H1 (cell line): ENCODE results near the gene SH3BP2. TPM values are rescaled to one million over a fixed set of nuclear protein-coding genes. Genes with fewer than 3 reads are reported as not detected.

Experiments used
- CTCF ChIA-PET: fragments of 300-600 bp; sonication (Branson Sonifier 250); formaldehyde crosslinking; loops from one replicate; lab custom pipeline; 2021; ENCODE audit not compliant: partially characterized antibody; lab: Charles Lee
- POLR2A ChIA-PET: fragments of 300-600 bp; sonication (Branson Sonifier 250); formaldehyde crosslinking; loops from one replicate; lab custom pipeline; 2021; ENCODE audit warnings: inconsistent platforms; ENCODE audit not compliant: partially characterized antibody; lab: Charles Lee
- DNase-seq, 2 experiments: peaks; one replicate each; pipeline versions ENCODE4 v3.0.0 to v3.0.0-alpha.2; 2010 to 2022; ENCODE audit warnings: low spot score in 2 of 2, low read depth in 1 of 2, mixed read lengths in 1 of 2
- FAIRE-seq: peaks from 2 replicates; lab custom pipeline; 2011; peaks lifted over from hg19 to GRCh38; lab: Jason Lieb, UNC
- H2AFZ ChIP-seq: 2 replicates; pipeline ENCODE4 v1.8.1; 2012; ENCODE audit warnings: low read length, inconsistent platforms
- H2AK5ac ChIP-seq: 2 replicates; pipeline ENCODE4 v1.6.1; 2013; ENCODE audit warnings: low read depth, low read length
- H2BK120ac ChIP-seq: replicated peaks from 2 replicates; pipeline ENCODE3; 2013; ENCODE audit warnings: low read depth, low read length, inconsistent platforms
- H2BK12ac ChIP-seq: 2 replicates; pipeline ENCODE4 v1.6.1; 2013; ENCODE audit warnings: low read depth, low read length
- H2BK15ac ChIP-seq: 2 replicates; pipeline ENCODE4 v1.6.1; 2013; ENCODE audit warnings: low read length
- H2BK20ac ChIP-seq: 2 replicates; pipeline ENCODE4 v1.6.1; 2013; ENCODE audit warnings: low read length
- H2BK5ac ChIP-seq: 2 replicates; pipeline ENCODE4 v1.6.1; 2013; ENCODE audit warnings: low read depth, low read length
- H3K14ac ChIP-seq: 2 replicates; pipeline ENCODE4 v1.6.1; 2013; ENCODE audit warnings: inconsistent platforms; ENCODE audit not compliant: insufficient read length
- H3K18ac ChIP-seq: 2 replicates; pipeline ENCODE4 v1.6.1; 2013; ENCODE audit warnings: low read length; ENCODE audit errors: extremely low read depth
- H3K23ac ChIP-seq: 2 replicates; pipeline ENCODE4 v1.6.1; 2013; ENCODE audit warnings: inconsistent platforms; ENCODE audit not compliant: insufficient read length
- H3K23me2 ChIP-seq: 2 replicates; pipeline ENCODE4 v1.6.1; 2013; ENCODE audit warnings: low read depth, low read length
- H3K27ac ChIP-seq: 2 replicates; pipeline ENCODE4 v1.6.1; 2011; ENCODE audit warnings: low read depth, low read length, inconsistent platforms
- H3K27me3 ChIP-seq, 4 experiments: replicated peaks in 1 of 4; 1 replicate in 1 of 4; 2 replicates in 3 of 4; pipeline versions ENCODE4 v1.6.1 to v1.8.1; 2011 to 2013; ENCODE audit warnings: low read length in 3 of 4, mild to moderate bottlenecking in 3 of 4, inconsistent platforms in 2 of 4, mixed read lengths in 2 of 4, moderate library complexity in 1 of 4; ENCODE audit not compliant: control insufficient read depth in 3 of 4, insufficient read depth in 3 of 4; ENCODE audit errors: extremely low read depth in 1 of 4
- H3K36me3 ChIP-seq, 4 experiments: 2 replicates each; pipeline versions ENCODE4 v1.6.1 to v1.8.1; 2011 to 2013; ENCODE audit warnings: mild to moderate bottlenecking in 4 of 4, low read length in 3 of 4, moderate library complexity in 2 of 4, control low read depth in 1 of 4, inconsistent platforms in 1 of 4; ENCODE audit not compliant: insufficient read depth in 4 of 4, control insufficient read depth in 2 of 4
- H3K4ac ChIP-seq: replicated peaks from 2 replicates; pipeline ENCODE3; 2013; ENCODE audit warnings: low read length, low read depth, mixed read lengths, inconsistent platforms; ENCODE audit not compliant: insufficient read length
- H3K4me1 ChIP-seq, 4 experiments: replicated peaks in 1 of 4; 1 replicate in 1 of 4; 2 replicates in 3 of 4; pipeline versions ENCODE4 v1.6.1 to v1.8.1; 2011 to 2013; ENCODE audit warnings: low read length in 3 of 4, inconsistent platforms in 2 of 4, mixed read lengths in 1 of 4; ENCODE audit not compliant: insufficient read depth in 4 of 4, control insufficient read depth in 3 of 4
- H3K4me2 ChIP-seq, 2 experiments: 2 replicates each; pipeline versions ENCODE4 v1.6.1 to v1.8.1; 2011 to 2013; ENCODE audit warnings: low read depth in 2 of 2, low read length in 2 of 2, control low read depth in 1 of 2, inconsistent platforms in 1 of 2, mild to moderate bottlenecking in 1 of 2; ENCODE audit not compliant: insufficient read depth in 1 of 2
- H3K4me3 ChIP-seq, 4 experiments: fragments of 200-600, 300-600 bp in 1 of 4; sonication (generic), shearing (Covaris generic), sonication (Bioruptor Twin) in 1 of 4; 2 replicates each; pipeline versions ENCODE4 v1.5.1 to v1.8.1; 2011 to 2016; ENCODE audit warnings: low read length in 4 of 4, low read depth in 3 of 4, control low read depth in 2 of 4, inconsistent platforms in 2 of 4, mild to moderate bottlenecking in 2 of 4, mixed read lengths in 1 of 4, moderate library complexity in 1 of 4; ENCODE audit not compliant: insufficient read depth in 2 of 4; ENCODE audit errors: extremely low read depth in 1 of 4
- H3K56ac ChIP-seq: replicated peaks from 2 replicates; pipeline ENCODE3; 2013; ENCODE audit warnings: low read depth, mild to moderate bottlenecking, mixed read lengths, low read length, inconsistent platforms; ENCODE audit not compliant: insufficient read length
- H3K79me1 ChIP-seq: 2 replicates; pipeline ENCODE4 v1.6.1; 2013; ENCODE audit warnings: low read depth, low read length, control low read depth
- H3K79me2 ChIP-seq, 2 experiments: 2 replicates each; pipeline versions ENCODE4 v1.6.1 to v1.8.1; 2012 to 2013; ENCODE audit warnings: low read length in 2 of 2, mild to moderate bottlenecking in 2 of 2, inconsistent platforms in 1 of 2; ENCODE audit not compliant: insufficient read depth in 2 of 2, control insufficient read depth in 1 of 2
- H3K9ac ChIP-seq, 4 experiments: replicated peaks in 1 of 4; 1 replicate in 1 of 4; 2 replicates in 3 of 4; pipeline versions ENCODE4 v1.6.1 to v1.8.1; 2011 to 2013; ENCODE audit warnings: low read depth in 3 of 4, low read length in 3 of 4, control low read depth in 2 of 4, mild to moderate bottlenecking in 2 of 4, moderate library complexity in 2 of 4, inconsistent platforms in 1 of 4; ENCODE audit errors: extremely low read depth in 1 of 4
- H3K9me3 ChIP-seq, 2 experiments: 2 replicates each; pipeline versions ENCODE4 v1.6.1 to v1.8.1; 2012 to 2013; ENCODE audit warnings: mild to moderate bottlenecking in 2 of 2, moderate library complexity in 2 of 2, control low read depth in 1 of 2, inconsistent platforms in 1 of 2, low read depth in 1 of 2, low read length in 1 of 2, mixed read lengths in 1 of 2; ENCODE audit not compliant: insufficient read depth in 2 of 2
- H4K20me1 ChIP-seq, 2 experiments: replicated peaks in 1 of 2; 2 replicates each; pipeline versions ENCODE3 to v1.8.1; 2011 to 2013; ENCODE audit warnings: inconsistent platforms in 2 of 2, low read length in 2 of 2, mild to moderate bottlenecking in 1 of 2; ENCODE audit not compliant: insufficient read depth in 2 of 2, control insufficient read depth in 1 of 2
- H4K5ac ChIP-seq: 2 replicates; pipeline ENCODE4 v1.6.1; 2013; ENCODE audit warnings: low read length, low read depth, mixed read lengths, inconsistent platforms; ENCODE audit not compliant: insufficient read length
- H4K8ac ChIP-seq: 2 replicates; pipeline ENCODE4 v1.8.0; 2013; ENCODE audit warnings: mild to moderate bottlenecking, moderate library complexity, low read length, inconsistent platforms; ENCODE audit not compliant: insufficient read depth; ENCODE audit errors: extremely low read depth
- H4K91ac ChIP-seq: replicated peaks from 2 replicates; pipeline ENCODE3; 2013; ENCODE audit warnings: low read length, mixed read lengths, inconsistent platforms; ENCODE audit not compliant: insufficient read length
- SAP30 ChIP-seq: fragments of 300-600 bp; sonication (generic); IDR thresholded peaks from 2 replicates; pipeline ENCODE4 v1.7.1; 2012; ENCODE audit warnings: low read length, moderate library complexity, mild to moderate bottlenecking, inconsistent platforms; ENCODE audit not compliant: insufficient read depth, insufficient replicate concordance
- WGBS, 2 experiments: shearing (Covaris generic) in 1 of 2; methylation state at CpG; one replicate each; pipeline versions ENCODE4 v1.1.6 to v1.1.7; 2013 to 2015; ENCODE audit warnings: low lambda C conversion rate in 2 of 2, mixed read lengths in 2 of 2, inconsistent platforms in 1 of 2, low coverage in 1 of 2, missing lambda C conversion rate in 1 of 2; ENCODE audit not compliant: insufficient replicate concordance in 2 of 2, insufficient coverage in 1 of 2, insufficient read length in 1 of 2; ENCODE audit errors: extremely low coverage in 1 of 2, missing lambda C conversion rate in 1 of 2; 5-methylcytosine and 5-hydroxymethylcytosine counted together
- polyA plus RNA-seq, 7 experiments: library from polyadenylated mRNA; depleted of rRNA in 3 of 7; stranded (reverse) in 5 of 7; unstranded in 2 of 7; fragments of >200 nt in 5 of 7; fragments of 200-250 nt in 2 of 7; gene quantifications; 1 replicate in 5 of 7; 2 replicates in 1 of 7; 4 replicates in 1 of 7; pipeline versions ENCODE4 v1.2.1 to v1.2.3, GENCODE V29; 2011 to 2013; ENCODE audit warnings: missing spikeins in 2 of 7, mixed read lengths in 2 of 7
- total RNA-seq: library from RNA; stranded (reverse); fragmentation: NEBNext Ultra II Directional; extraction: Animal tissue kit (Norgen Biotek cat#: 25700); gene quantifications from 2 replicates; pipeline ENCODE4 v1.2.1, GENCODE V29; 2021

SH3BP2 gene
- total and polyA plus RNA-seq, 2 of the 8 experiments (the other 6 are each of a cell fraction or from before 2014, with no cell fraction given), result 27.4 to 31.4 TPM

GRCh38 chr4:2871911-2872310 is 79.0 kb downstream of the SH3BP2 start:
- no peak overlapping the region for H3K23ac ChIP-seq
- H4K5ac ChIP-seq, result no peak overlapping the region
- no peak overlapping the region for H3K14ac ChIP-seq
- POLR2A ChIA-PET, result interaction anchor here (1.3 to 1.5 kb wide), 2 partner anchors 10 to 17 kb away, joined by 3 read pairs; no protein-coding TSS in a partner anchor
- no peak overlapping the region for H3K9ac ChIP-seq
- H3K36me3 ChIP-seq, result peaks cover 0 to 5% (median 0%) of the 10 kb centered on the region in 4 experiments; a peak in 1 of 8 replicates
- FAIRE-seq, result no peak
- no peak overlapping the region for H3K4me3 ChIP-seq
- no peaks in the 10 kb centered on the region for H3K9me3 ChIP-seq
- no peak for TF ChIP-seq SAP30
- H2AK5ac ChIP-seq, result no peak overlapping the region
- no peak overlapping the region for H2BK5ac ChIP-seq
- no peak for DNase-seq
- peaks cover 1 to 7% of the 10 kb centered on the region in 2 experiments for H4K20me1 ChIP-seq
- no peak overlapping the region for H4K8ac ChIP-seq
- no peak overlapping the region for H2BK12ac ChIP-seq
- no peak overlapping the region for H2BK20ac ChIP-seq
- H3K4ac ChIP-seq, result no peak overlapping the region
- no peak overlapping the region for H3K18ac ChIP-seq
- H4K91ac ChIP-seq, result no peak overlapping the region
- peaks cover 8% of the 10 kb centered on the region; the same call in 1 of the 2 replicates for H3K79me1 ChIP-seq
- H3K23me2 ChIP-seq, result no peaks in the 10 kb centered on the region
- no peak overlapping the region for H2AFZ ChIP-seq
- peaks cover 3 to 18% (median 11%) of the 10 kb centered on the region in 4 experiments; a peak in 5 of 7 replicates for H3K4me1 ChIP-seq
- H2BK15ac ChIP-seq, result no peak overlapping the region
- H3K4me2 ChIP-seq, result no peak overlapping the region
- no peak overlapping the region for H3K27ac ChIP-seq
- H3K27me3 ChIP-seq, result no peaks in the 10 kb centered on the region
- H3K79me2 ChIP-seq, result peaks cover 9 to 77% of the 10 kb centered on the region in 2 experiments
- 85% methylated on average over 2 of the region's 2 CpGs; no CpG with 5 or more reads in 1 of the 2 experiments for WGBS, 2 experiments
- H2BK120ac ChIP-seq, result no peak overlapping the region
- CTCF ChIA-PET, result interaction anchor here (1.3 to 5.5 kb wide), 2 partner anchors 10 to 64 kb away, joined by 3 to 19 read pairs; no protein-coding TSS in a partner anchor
- H3K56ac ChIP-seq, result no peak overlapping the region
